HEK293 (cell line): ENCODE results near the gene SUGP1.
A peak's percentile ranks its signal among the peaks of the same experiment; 100 is the strongest.

Experiments used
- CTCF ChIA-PET: fragments of 350-600 bp; formaldehyde crosslinking; extraction: SDS; loops from one replicate; lab custom pipeline; 2021; ENCODE audit warnings: antibody characterized with exemption; lab: Yijun Ruan, JAX
- POLR2A ChIA-PET: fragments of 300-600 bp; formaldehyde crosslinking; extraction: SDS; loops from one replicate; lab custom pipeline; 2020; ENCODE audit warnings: antibody characterized with exemption, inconsistent platforms; lab: Yijun Ruan, JAX
- H3K27ac ChIP-seq: fragments of 200-500 bp; sonication (Bioruptor generic); 2 replicates; pipeline ENCODE4 v1.5.1; 2014; ENCODE audit warnings: low read depth, low read length, control low read depth, inconsistent platforms; ENCODE audit errors: extremely low read depth
- H3K36me3 ChIP-seq, 2 experiments: fragments of 200-500 bp in 1 of 2; sonication (Bioruptor generic) in 1 of 2; 1 replicate in 1 of 2; 2 replicates in 1 of 2; pipeline ENCODE4 v1.5.1; 2014 to 2017; ENCODE audit warnings: inconsistent platforms in 2 of 2, low read length in 2 of 2; ENCODE audit not compliant: control insufficient read depth in 2 of 2, insufficient read depth in 1 of 2
- H3K4me1 ChIP-seq: fragments of 200-500 bp; sonication (Bioruptor generic); 2 replicates; pipeline ENCODE4 v1.5.1; 2014; ENCODE audit warnings: mild to moderate bottlenecking, low read length, inconsistent platforms; ENCODE audit not compliant: control insufficient read depth, insufficient read depth
- H3K4me3 ChIP-seq: 2 replicates; pipeline ENCODE4 v1.5.1; 2011; ENCODE audit warnings: low read depth, mild to moderate bottlenecking, control low read depth, low read length, moderate library complexity
- H3K9me3 ChIP-seq: fragments of 200-500 bp; sonication (Bioruptor generic); 2 replicates; pipeline ENCODE4 v1.5.1; 2014; ENCODE audit warnings: low read depth, low read length, inconsistent platforms; ENCODE audit not compliant: control insufficient read depth, insufficient read depth
- BCL6B ChIP-seq: fragments of 450-650 bp; formaldehyde crosslinking; IDR thresholded peaks from 2 replicates; pipeline ENCODE4 v1.5.1; 2017; ENCODE audit warnings: missing biosample characterization, missing genetic modification characterization
- PATZ1 ChIP-seq: fragments of 450-650 bp; formaldehyde crosslinking; IDR thresholded peaks from 2 replicates; pipeline ENCODE4 v1.5.1; 2016; ENCODE audit warnings: missing biosample characterization, missing genetic modification characterization
- REPIN1 ChIP-seq: fragments of 450-650 bp; formaldehyde crosslinking; IDR thresholded peaks from 2 replicates; pipeline ENCODE4 v1.5.1; 2017; ENCODE audit warnings: missing biosample characterization, missing genetic modification characterization, low read depth
- SCRT1 ChIP-seq: fragments of 450-650 bp; formaldehyde crosslinking; IDR thresholded peaks from 2 replicates; pipeline ENCODE4 v1.5.1; 2016; ENCODE audit warnings: missing biosample characterization, missing genetic modification characterization, borderline replicate concordance
- SP3 ChIP-seq: fragments of 450-650 bp; formaldehyde crosslinking; IDR thresholded peaks from 2 replicates; pipeline ENCODE4 v1.5.1; 2016; ENCODE audit warnings: missing biosample characterization, missing genetic modification characterization
- SP7 ChIP-seq: fragments of 450-650 bp; formaldehyde crosslinking; IDR thresholded peaks from 2 replicates; pipeline ENCODE4 v1.5.1; 2016; ENCODE audit warnings: missing biosample characterization, missing genetic modification characterization
- ZBTB10 ChIP-seq: fragments of 450-650 bp; formaldehyde crosslinking; IDR thresholded peaks from 2 replicates; pipeline ENCODE4 v1.5.1; 2016; ENCODE audit warnings: missing biosample characterization, missing genetic modification characterization
- ZBTB48 ChIP-seq: fragments of 450-650 bp; formaldehyde crosslinking; IDR thresholded peaks from 2 replicates; pipeline ENCODE4 v1.5.1; 2016; ENCODE audit warnings: missing biosample characterization, missing genetic modification characterization
- ZFP37 ChIP-seq: fragments of 450-650 bp; formaldehyde crosslinking; IDR thresholded peaks from 2 replicates; pipeline ENCODE4 v1.5.1; 2016; ENCODE audit warnings: missing biosample characterization, missing genetic modification characterization
- ZNF146 ChIP-seq: fragments of 450-650 bp; formaldehyde crosslinking; IDR thresholded peaks from 2 replicates; pipeline ENCODE4 v1.5.1; 2016; ENCODE audit warnings: missing biosample characterization, missing genetic modification characterization
- ZNF174 ChIP-seq: fragments of 450-650 bp; formaldehyde crosslinking; IDR thresholded peaks from 2 replicates; pipeline ENCODE4 v1.5.0; 2017; ENCODE audit warnings: missing biosample characterization, mild to moderate bottlenecking, missing genetic modification characterization
- ZNF184 ChIP-seq: fragments of 450-650 bp; IDR thresholded peaks from 2 replicates; pipeline ENCODE4 v1.5.1; 2018; ENCODE audit warnings: missing biosample characterization, mild to moderate bottlenecking, missing genetic modification characterization
- ZNF354C ChIP-seq: fragments of 450-650 bp; formaldehyde crosslinking; IDR thresholded peaks from 2 replicates; pipeline ENCODE4 v1.5.1; 2016; ENCODE audit warnings: missing biosample characterization, missing genetic modification characterization, low read depth, borderline replicate concordance
- ZNF548 ChIP-seq: fragments of 450-650 bp; formaldehyde crosslinking; IDR thresholded peaks from 2 replicates; pipeline ENCODE4 v1.5.1; 2016; ENCODE audit warnings: missing biosample characterization, missing genetic modification characterization
- ZNF626 ChIP-seq: fragments of 450-650 bp; sonication (Bioruptor Pico); formaldehyde crosslinking; IDR thresholded peaks from 2 replicates; pipeline ENCODE4 v1.5.1; 2018; ENCODE audit warnings: missing biosample characterization, missing genetic modification characterization, inconsistent platforms
- ZNF664 ChIP-seq: fragments of 450-650 bp; formaldehyde crosslinking; IDR thresholded peaks from 2 replicates; pipeline ENCODE4 v1.5.1; 2016; ENCODE audit warnings: missing biosample characterization, missing genetic modification characterization
- ZNF837 ChIP-seq: fragments of 450-650 bp; formaldehyde crosslinking; IDR thresholded peaks from 2 replicates; pipeline ENCODE4 v1.5.1; 2016; ENCODE audit warnings: missing biosample characterization, missing genetic modification characterization
- ZSCAN5A ChIP-seq: fragments of 450-650 bp; formaldehyde crosslinking; IDR thresholded peaks from 2 replicates; pipeline ENCODE4 v1.5.1; 2016; ENCODE audit warnings: missing biosample characterization, missing genetic modification characterization
- TF ChIP-seq, protein P1 (sequence below): fragments of 450-650 bp; formaldehyde crosslinking; IDR thresholded peaks from 2 replicates; pipeline ENCODE4 v1.5.1; 2016; ENCODE audit warnings: missing biosample characterization, missing genetic modification characterization
- TF ChIP-seq, protein P2 (sequence below): fragments of 450-650 bp; formaldehyde crosslinking; IDR thresholded peaks from 2 replicates; pipeline ENCODE4 v1.5.1; 2016; ENCODE audit warnings: missing biosample characterization, missing genetic modification characterization
- TF ChIP-seq, protein P3 (sequence below): fragments of 450-650 bp; formaldehyde crosslinking; IDR thresholded peaks from 2 replicates; pipeline ENCODE4 v1.5.1; 2016; ENCODE audit warnings: missing biosample characterization, missing genetic modification characterization
- TF ChIP-seq, protein P4 (sequence below): sonication (generic); formaldehyde crosslinking; IDR thresholded peaks from 2 replicates; pipeline ENCODE4 v1.8.1; 2022; ENCODE audit warnings: mild to moderate bottlenecking, moderate library complexity, missing genetic modification reagents

The SUGP1 gene

GRCh38 chr19:19321141-19321577 is 850 bp upstream of the SUGP1 start:
- CTCF ChIA-PET = interaction anchor here (0.7 to 1.5 kb wide), 5 partner anchors 10 to 184 kb away, joined by 3 to 6 read pairs (median 3); partner anchors contain the start of genes BORCS8 and RFXANK
- Histone ChIP-seq H3K4me3 (peak overlapping the region; percentile 100), H3K27ac (peak overlapping the region; percentile 90), H3K4me1 (peaks cover 3% of the 10 kb centered on the region; the same call in 1 of the 2 replicates), H3K9me3 (no peaks in the 10 kb centered on the region), H3K36me3 (peaks cover 30 to 39% of the 10 kb centered on the region in 2 experiments)
- POLR2A ChIA-PET = interaction anchor here (0.6 kb wide), 1 partner anchor 102 kb away, joined by 3 read pairs; no protein-coding TSS in a partner anchor
- TF ChIP-seq SP3 (tag by site-specific recombination) (no peak), ZNF664 (no peak), ZNF548 (tag by site-specific recombination) (no peak), ZNF837 (tag by site-specific recombination) (no peak), ZBTB48 (tag by site-specific recombination) (no peak), SP7 (no peak), REPIN1 (no peak), PATZ1 (peak; percentile 43; the same call in 1 of the 2 replicates), ZNF184 (tag by site-specific recombination) (no peak), ZNF146 (tag by site-specific recombination) (no peak), ZBTB10 (tag by site-specific recombination) (peak; percentile 21; the same call in 1 of the 2 replicates), ZNF174 (no peak), ZNF626 (no peak), SCRT1 (tag by site-specific recombination) (peak; percentile 71; the same call in 1 of the 2 replicates), ZFP37 (tag by site-specific recombination) (0 out of 2 replicates have a peak, but pooled peaks have one; percentile 25), ZNF354C (no peak), ZSCAN5A (tag by site-specific recombination) (no peak), BCL6B (tag by site-specific recombination) (no peak)
- TF ChIP-seq, protein P1, sequence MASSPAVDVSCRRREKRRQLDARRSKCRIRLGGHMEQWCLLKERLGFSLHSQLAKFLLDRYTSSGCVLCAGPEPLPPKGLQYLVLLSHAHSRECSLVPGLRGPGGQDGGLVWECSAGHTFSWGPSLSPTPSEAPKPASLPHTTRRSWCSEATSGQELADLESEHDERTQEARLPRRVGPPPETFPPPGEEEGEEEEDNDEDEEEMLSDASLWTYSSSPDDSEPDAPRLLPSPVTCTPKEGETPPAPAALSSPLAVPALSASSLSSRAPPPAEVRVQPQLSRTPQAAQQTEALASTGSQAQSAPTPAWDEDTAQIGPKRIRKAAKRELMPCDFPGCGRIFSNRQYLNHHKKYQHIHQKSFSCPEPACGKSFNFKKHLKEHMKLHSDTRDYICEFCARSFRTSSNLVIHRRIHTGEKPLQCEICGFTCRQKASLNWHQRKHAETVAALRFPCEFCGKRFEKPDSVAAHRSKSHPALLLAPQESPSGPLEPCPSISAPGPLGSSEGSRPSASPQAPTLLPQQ (tag by site-specific recombination) = no peak
- TF ChIP-seq, protein P2, sequence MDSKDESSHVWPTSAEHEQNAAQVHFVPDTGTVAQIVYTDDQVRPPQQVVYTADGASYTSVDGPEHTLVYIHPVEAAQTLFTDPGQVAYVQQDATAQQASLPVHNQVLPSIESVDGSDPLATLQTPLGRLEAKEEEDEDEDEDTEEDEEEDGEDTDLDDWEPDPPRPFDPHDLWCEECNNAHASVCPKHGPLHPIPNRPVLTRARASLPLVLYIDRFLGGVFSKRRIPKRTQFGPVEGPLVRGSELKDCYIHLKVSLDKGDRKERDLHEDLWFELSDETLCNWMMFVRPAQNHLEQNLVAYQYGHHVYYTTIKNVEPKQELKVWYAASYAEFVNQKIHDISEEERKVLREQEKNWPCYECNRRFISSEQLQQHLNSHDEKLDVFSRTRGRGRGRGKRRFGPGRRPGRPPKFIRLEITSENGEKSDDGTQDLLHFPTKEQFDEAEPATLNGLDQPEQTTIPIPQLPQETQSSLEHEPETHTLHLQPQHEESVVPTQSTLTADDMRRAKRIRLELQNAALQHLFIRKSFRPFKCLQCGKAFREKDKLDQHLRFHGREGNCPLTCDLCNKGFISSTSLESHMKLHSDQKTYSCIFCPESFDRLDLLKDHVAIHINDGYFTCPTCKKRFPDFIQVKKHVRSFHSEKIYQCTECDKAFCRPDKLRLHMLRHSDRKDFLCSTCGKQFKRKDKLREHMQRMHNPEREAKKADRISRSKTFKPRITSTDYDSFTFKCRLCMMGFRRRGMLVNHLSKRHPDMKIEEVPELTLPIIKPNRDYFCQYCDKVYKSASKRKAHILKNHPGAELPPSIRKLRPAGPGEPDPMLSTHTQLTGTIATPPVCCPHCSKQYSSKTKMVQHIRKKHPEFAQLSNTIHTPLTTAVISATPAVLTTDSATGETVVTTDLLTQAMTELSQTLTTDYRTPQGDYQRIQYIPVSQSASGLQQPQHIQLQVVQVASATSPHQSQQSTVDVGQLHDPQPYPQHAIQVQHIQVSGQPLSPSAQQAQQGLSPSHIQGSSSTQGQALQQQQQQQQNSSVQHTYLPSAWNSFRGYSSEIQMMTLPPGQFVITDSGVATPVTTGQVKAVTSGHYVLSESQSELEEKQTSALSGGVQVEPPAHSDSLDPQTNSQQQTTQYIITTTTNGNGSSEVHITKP (tag by site-specific recombination) = no peak
- TF ChIP-seq, protein P3, sequence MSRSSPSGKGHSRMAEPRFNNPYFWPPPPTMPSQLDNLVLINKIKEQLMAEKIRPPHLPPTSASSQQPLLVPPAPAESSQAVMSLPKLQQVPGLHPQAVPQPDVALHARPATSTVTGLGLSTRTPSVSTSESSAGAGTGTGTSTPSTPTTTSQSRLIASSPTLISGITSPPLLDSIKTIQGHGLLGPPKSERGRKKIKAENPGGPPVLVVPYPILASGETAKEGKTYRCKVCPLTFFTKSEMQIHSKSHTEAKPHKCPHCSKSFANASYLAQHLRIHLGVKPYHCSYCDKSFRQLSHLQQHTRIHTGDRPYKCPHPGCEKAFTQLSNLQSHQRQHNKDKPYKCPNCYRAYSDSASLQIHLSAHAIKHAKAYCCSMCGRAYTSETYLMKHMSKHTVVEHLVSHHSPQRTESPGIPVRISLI (tag by site-specific recombination) = no peak
- TF ChIP-seq, protein P4, sequence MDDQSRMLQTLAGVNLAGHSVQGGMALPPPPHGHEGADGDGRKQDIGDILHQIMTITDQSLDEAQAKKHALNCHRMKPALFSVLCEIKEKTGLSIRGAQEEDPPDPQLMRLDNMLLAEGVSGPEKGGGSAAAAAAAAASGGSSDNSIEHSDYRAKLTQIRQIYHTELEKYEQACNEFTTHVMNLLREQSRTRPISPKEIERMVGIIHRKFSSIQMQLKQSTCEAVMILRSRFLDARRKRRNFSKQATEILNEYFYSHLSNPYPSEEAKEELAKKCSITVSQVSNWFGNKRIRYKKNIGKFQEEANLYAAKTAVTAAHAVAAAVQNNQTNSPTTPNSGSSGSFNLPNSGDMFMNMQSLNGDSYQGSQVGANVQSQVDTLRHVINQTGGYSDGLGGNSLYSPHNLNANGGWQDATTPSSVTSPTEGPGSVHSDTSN (CRISPR knock-in tag) = 0 out of 2 replicates have a peak, but pooled peaks have one; percentile 26
